A172 (cell line): ENCODE data around the gene RAD51B. TPM values are rescaled to one million over a fixed set of nuclear protein-coding genes. Genes with fewer than 3 reads are reported as not detected.
"Not testable (repeated sequence)": the region's sequence is repeated elsewhere in the genome, so short reads cannot be mapped to it uniquely, and the experiment has no call there.

Experiments
- DNase-seq: peaks from one replicate; pipeline ENCODE4 v3.0.0-alpha.2; 2015; ENCODE audit warnings: low spot score
- total RNA-seq: library from RNA; depleted of rRNA; stranded (reverse); fragments of >200 nt; shearing (Covaris generic); gene quantifications from 2 replicates; pipeline ENCODE4 v1.2.3, GENCODE V29; 2014

The RAD51B gene
- total RNA-seq, 1 experiment from 2014 or later, result 17.6 TPM

DNA sequence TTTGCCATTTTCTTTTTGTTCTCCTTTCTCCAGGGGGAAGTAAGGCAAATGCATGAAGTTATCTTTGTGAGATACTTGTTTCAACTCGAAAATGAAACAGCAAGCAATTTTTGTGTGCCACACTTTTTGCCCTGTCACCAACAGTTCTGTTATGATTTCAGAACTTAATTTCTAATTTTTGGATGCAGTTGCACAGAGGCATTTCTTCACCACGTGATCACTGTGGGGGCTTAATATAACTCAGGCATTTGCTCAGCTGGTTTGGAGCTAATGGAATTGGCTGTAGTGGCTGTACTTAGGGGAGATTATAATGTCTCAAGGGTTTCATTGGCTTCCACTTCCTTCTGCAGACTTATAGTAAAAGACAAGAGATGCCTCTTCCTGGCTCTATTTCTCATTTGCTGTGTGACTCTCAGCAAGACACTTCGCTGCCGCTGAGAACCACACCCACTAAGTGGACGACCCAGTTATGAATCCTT is 452.4 kb downstream of the RAD51B start:
- no peak for DNase-seq

DNA sequence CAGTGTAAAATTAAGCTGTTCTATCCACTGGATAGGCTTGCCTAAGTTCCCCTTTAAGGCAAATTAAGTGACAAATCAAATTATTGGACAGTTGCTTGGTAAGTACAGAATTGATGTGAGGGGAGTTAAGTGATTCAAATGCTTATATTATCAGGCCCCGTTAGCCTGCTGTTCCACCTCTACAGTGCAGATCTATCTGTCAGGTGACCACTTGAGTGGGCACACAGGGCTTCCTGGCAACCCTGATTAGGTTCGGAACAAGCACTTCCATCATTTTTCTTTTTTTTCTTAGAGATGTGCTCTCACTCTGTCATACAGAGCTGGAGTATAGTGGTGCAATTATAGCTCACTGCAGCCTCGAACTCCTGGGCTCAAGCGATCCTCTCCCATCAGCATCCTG is 453.8 kb downstream of the RAD51B start:
- DNase-seq, result no peak

DNA sequence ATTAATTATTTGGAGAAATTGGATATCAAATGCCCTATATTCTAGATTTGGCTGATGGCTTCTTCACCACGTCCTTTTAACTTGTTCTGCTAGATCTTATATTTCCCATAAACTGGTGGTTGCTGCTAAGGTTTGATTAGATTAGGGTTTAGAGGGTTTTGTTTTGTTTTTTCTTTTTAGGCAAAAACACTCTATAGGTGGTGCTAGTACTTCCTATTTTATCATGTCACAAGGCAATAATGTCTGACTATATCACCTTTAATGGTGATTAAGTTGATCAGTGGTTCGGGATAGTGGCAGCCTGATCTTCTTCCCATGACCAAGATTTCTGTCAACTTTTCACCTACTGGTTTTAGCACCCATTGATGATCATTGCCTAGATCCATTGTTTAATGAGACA is 455.1 kb downstream of the RAD51B start:
- DNase-seq, result no peak

DNA sequence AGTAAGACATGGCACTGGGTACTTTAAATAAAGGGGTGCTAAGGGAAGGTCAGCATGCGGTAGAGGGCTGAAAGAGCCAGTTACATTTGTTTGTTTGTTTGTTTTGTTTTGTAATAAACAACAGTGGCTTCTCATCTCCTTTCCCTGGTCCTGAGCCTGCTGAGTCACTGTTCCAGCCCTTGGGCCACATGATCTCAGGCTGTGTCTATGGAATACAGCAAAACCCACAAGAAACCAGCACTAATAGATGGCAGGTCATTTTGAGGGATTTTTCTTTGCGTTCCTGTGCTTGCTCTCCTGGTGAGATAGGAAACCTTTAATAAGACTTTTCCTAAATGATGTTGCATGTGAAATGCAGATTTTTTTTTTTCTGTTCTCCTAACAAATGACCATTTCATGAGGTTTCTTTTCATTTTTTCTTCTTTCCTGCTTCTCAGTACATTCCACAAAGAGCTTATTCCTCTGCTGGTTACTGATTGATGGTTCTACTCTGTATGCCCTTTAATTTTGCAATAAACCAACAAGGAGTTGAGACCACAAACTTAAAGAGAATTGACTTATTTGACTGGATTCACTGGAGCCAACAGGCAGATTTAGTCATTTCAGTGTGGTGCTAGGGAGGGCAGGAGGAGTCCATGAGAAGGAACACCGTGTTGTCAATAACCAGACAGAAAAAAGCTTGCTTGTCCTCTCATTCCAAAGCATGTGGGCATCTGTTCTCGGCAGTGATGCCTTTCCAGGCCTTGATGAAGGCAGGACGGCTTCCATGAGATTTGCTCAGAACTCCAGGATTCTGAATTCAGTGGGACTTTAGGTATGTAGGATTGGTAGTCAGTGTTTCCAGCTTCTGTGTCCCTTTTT is 459.2 kb downstream of the RAD51B start:
- peak; percentile 23 for DNase-seq

DNA sequence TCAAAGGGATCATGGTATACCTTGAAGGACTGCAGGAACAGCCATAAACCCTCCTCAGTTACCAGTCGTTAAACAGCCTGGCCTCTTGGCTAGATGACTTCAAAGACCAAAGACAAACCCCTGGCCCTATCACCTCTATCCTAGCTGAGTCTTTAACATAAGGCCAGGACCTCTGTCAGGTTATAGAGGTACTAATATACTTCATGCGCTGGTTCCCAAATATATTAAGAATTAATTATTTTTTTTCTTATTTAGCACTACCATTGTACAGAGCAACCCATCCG is 459.8 kb downstream of the RAD51B start:
- no peak for DNase-seq

DNA sequence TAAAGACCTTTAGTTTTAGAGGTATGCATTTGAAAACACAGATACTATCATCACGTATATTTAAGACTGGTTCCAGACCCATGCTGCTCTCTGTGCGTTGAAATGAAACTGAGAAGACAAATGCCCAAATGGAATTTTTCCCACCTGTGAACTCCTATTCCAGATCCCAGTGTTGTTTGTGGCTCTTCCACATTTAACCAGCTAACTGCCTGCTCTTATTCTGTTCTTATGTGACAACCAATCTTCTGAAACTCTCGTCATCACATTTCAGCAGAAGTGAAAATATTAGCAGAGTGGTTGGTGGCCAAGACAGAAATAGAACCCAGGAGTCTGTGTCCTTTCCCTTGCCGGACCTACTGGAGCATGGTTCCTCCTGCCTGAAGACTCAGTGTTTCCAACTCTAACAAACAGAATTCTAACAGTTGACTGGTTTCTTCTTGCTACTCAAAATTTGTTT is 460.2 kb downstream of the RAD51B start:
- DNase-seq, result no peak

DNA sequence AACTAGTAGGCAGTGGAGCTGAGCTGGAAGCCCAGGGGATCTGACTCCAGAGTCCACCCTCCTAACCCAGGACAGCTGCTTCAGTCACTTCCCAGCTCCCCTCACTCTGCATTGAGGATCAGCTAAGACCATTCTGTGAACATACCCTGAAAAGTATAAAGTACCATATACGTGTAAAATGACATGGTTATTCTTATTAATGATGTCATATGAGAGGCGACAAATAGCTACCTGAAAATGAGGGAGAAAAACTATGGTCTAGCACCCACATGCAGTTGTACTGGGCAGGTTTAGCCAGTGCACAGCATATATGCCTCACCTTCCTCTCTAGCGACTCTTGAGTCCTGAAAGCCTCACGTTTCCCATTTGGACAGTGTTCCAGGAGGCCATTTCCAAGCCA is 461.9 kb downstream of the RAD51B start:
- DNase-seq, result no peak

DNA sequence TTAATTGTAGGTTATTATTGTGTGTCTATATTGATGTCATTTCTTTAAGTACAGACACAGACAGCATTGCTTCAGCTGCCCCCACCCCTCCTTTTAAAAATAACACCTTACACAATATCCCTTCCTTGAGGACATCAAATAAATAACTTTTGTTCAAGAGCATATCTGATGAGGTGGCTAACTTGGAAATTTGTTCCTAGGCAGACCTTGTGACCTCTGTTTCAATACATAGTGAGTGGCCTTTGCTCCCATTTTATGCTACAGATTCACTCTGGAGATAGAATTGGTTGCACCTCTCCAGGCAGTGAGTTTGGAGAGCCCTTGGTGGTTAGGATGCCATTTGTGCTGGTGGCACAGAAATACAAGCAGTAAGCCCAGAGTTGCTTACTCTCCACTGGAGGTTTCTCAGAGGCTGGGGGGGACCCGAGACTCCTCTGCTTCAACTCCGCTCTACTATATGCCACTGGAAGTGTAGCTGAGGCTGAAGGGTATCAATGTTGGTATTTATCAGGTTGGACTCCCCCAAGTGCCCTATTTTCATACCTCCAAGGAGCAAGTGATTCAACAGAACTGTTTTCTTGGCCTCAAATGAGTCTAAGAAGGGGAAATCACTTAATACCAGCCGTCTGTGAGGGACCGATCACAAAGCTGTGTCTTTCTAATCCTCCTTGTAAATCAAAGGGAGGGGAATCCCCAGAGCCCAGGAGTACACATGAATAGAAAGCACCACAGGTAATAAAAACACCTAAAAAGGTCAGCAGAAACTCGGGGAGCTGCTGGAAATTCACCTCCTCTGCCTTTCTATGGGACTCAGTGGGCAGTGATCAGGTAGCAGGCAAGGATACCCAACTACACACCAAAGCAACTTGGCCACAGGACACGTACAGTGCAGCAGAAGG is 463.1 kb downstream of the RAD51B start:
- DNase-seq, result no peak

DNA sequence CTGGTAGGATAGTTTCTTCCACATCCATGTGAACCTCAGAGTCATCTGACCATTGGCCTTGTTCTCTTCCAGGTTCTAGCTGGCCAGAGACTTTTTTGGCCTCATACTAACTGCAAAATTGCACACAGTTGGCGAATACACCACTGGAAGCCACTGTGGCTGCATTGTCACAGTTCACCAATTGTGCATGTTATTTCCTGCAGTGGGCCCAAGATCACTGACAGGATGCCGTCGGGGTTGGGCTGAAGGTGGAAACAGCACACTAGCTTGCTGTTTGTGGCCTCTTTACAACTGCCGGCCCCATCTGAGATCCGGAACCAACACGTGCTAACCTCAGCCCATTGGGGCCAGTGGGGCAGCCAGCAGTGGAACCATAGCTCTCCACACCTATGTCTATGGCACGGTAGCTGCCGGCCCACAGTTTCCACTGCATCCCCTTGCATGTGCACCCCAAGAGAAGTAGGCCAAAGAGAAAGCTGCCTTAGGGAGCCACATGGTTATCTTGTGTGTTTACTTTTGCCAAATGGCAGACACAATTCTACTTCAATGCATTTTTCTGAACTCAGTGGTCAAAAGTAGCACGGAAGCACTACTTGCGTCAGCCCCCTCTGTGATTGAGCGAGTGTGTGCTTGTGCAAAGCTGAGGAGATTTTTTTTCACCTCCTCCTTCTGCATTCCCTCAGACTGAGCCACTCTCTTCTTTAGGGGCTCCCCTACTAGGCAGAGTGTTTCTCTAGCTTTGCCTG is 464.0 kb downstream of the RAD51B start:
- DNase-seq, result no peak

DNA sequence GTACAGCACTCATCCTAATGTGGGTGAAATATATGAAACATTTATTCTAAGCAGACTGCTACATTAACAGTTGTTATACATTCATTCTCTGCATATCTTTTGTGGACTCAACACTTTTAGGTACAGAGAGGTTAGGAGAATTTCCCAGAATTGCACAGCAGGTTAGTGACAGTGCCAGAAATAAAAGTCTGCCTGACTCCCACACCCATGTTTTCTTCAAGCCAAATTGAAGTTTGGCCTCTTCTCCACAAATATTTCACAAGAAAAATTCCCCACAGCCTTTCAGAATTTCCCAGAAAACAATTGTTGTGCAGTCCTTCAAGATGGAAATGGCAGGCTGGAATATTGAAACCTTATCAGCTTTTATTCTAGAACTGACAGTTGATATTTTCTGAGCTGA is 464.8 kb downstream of the RAD51B start:
- DNase-seq, result no peak

DNA sequence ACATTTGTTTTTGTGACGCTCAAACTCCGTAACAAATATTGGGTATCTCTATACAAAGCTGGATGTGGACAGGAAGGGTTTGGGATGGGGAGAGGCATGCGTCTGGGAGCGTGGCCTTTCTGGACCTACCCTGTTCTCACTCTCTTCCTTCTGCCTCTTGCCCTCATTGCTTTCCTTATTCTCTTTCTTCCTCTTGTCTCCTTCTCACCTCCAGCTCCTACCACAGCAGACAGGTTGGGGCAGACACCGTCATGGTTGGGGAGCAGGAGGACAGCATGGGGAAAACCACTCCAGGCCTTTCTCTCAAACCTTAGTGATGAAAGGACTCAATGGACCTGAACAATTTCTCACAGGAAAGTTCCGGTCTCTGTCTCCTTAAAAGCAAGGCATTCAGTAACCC is 465.3 kb downstream of the RAD51B start:
- no peak for DNase-seq

DNA sequence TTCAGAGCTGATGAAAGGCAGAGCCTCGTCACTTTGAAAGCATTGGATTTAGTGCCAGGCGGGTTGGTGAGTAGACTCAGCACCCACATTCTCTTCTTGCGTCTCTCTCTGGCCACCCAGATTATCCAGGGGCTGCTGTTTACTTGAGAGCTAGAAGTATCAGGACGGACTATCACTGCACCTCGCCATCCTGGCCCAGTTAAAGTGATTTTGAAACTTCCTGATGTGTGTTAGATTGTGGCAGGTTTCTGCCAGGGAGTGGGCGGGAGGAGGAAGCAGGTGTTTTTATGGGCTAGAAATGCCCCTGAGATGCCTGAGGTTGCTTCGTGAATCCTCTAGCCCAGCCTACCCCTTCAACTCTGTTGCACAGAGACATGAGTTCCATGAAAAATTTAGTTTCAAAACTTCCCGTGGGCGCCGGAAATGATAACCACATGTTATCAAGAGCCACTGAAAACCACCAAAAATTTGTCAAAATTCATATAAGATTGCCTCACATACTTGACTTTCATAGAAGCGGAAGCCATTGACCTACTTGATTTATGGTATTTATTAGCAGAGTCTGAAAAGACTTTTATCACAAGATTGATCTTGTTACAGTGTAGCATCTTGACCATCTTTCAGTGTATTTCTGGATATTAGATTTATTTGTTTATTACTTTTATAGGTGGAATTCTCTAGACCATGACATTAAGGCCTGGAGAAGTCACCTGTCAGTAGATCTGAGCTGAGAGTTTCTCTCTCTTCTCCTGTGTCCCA is 466.0 kb downstream of the RAD51B start:
- DNase-seq, result no peak

DNA sequence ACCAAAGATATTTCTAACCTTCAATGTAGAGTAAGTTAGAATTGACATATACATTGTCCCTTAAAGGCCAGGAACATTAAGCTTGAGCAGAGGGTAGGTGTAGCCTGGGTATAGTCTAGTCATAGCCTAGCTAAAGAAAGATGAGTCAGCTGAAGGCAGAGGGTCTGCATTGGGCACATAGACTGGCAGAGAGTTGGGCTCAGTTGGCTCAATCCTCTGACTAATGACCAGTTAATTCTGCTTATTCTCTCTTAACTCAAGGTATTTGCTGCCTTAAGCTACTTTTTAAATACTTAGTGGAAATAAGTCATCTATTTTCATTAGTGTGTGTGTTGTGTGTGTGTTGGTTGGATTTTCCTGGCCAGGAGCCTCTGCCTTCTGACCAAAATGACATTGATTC is 467.1 kb downstream of the RAD51B start:
- DNase-seq, result no peak

DNA sequence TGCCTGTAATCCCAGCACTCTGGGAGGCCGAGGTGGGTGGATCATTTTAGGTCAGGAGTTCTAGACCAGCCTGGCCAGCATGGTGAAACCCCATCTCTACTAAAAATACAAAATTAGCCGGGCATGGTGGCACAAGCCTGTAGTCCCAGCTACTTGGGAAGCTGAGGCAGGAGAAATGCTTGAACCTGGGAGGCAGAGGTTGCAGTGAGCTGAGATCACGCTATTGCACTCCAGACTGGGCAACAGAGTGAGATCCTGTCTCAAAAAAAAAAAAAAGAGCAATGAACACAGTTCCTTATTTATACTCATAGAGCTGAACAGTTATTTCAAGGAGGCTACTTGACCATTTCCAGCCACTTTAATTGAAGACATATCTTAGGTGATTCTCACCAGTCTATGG is 469.9 kb downstream of the RAD51B start:
- DNase-seq, result not testable (repeated sequence)

DNA sequence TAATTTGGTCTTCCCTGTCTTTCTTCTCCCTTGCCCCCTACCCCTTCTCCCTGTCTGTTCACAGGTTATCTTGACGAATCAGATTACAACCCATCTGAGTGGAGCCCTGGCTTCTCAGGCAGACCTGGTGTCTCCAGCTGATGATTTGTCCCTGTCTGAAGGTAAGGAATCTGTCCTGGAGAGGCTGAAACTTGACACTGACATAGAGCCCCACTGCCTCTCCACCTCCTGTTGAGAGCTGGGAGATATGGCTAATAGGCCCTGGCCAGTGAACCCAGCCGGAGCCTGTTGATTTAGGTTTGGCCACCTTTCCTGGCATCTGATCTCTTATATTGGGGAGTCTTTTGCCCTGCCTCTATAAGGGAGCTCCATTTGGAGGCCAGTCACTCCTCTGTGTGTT is 472.2 kb downstream of the RAD51B start:
- no peak for DNase-seq

DNA sequence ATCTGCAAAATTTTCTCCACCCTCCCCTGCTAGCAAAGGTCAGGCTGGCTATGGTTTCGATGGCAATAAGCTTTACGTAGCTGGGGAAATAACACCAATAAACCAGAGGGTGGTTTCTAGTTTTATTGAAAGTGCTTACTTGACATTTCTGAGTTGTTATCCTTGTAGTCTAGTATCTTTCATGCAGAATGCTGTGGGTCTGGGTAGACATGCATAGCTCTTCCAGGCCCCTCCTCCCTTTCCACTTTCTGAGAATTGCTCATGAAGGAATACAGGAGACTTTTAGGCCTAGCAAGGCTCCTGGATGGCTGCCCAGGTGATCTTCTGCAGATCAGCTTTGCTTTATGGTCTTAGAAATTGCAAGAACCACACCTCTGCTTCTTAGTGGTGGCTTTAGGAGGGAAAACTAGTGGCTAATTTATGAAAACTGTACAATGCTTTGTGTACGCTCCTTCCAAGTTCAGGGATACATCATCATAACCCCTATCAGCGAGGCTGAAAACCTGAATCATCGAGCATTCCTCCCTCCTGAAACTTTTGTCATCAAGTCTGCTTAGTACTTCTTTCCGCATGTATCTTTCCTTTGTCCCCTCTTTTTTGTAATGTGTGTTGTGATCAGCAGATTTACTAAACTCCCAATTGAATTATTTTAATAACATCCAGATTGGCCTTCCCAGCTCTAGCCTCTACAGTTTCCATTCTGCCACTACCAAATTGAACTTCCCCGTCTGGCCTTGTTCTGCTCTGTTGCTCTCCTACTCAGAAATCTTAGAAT is 473.0 kb downstream of the RAD51B start:
- DNase-seq, result no peak

DNA sequence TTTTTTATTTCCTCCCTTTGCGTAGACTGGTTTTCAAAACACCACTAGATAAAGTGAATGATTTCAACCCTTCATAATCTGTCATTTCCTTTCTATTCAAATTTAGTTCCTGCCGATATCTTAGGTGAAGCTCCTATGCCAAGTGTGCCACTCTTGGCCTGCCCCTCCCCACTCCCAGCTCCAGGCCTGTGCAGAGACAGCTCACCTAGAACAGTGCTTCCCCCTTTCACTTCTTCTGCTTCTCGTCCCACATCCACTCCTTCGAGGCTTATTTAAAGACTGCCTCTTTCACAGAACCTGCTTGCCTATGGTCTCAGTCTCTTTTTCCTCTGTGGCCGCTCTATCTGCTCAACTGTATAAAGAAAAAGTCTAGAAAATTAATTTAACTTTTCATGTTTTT is 473.8 kb downstream of the RAD51B start:
- no peak for DNase-seq

DNA sequence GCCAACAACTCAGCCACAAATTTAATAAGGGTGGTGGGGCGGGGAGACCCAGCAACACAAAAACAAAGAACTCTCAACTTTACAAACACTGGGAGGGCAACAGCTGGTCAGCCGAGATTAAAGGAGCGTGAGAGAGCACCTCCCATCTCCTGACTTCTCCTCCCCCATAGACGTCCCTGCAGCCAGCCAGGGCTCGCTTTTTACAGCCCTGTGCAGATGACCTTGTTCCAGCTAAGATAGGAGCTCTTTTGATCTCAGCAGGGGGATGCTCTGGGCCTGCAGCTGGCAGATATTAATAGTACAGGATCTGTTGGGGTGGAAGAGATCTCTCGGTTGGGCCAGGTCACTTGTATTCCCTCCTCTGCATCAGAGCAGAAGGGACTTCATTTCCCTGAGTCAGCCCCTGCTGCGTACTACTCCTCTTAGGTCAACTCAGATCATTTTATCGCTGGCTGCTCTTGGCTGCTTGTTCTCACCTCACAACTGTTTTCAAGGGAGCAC is 475.8 kb downstream of the RAD51B start:
- DNase-seq, result peak; percentile 13

DNA sequence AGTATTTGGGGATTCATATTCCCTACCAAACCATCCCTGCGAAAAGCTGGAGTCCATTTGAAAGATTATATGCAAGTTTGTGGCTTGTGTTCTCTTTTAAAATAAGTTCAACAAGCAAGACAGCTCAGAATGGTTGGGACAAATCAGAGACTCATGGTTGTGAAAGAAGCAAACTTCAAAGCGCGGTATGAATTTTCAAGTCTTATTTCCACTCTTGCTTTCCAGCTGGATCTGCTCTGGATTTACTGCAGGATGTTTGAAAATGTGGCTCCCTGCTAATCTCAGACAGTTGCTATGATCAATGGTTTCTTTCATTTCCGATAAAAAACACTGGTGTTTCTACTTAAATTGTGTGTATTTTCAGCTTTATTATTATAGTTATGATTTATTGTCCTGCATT is 477.5 kb downstream of the RAD51B start:
- DNase-seq, result no peak

DNA sequence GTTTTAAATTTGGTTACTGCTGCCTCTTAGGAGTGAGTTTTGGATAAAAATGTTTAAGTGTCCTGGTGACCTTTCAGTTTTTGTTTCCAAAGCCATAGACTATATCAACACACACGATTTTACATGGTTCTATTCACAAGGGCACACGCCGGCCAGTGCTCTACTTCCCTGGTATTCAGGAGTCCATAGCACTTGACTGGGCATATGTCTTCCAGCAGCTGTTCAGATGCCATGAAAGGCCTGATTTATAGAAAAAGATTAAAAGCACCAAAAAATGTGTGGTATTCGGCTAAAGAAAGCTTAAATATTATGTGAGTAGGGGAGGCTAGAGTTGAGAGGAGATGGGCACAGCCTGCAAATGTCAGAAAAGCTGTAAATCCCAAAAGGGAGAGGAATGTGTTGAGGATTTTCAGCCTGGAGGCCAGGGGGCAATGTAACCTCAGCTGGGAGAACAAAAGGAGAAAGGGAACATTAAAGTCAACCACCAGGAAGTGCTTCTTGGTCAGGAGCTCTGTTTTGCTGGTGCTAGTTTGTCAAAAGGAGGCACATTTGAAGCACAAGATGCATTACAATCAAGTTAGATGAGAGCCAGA is 478.4 kb downstream of the RAD51B start:
- DNase-seq, result peak; percentile 15
